CD4-positive, alpha-beta T cell treated with Interleukin-1 beta for 1 hour (primary cell): ENCODE results near the gene EPHA10.

ENCODE experiments used
- DNase-seq, 2 donors: peaks; one replicate each; pipeline ENCODE4 v3.0.0-alpha.2; 2020 to 2022

EPHA10 gene

GRCh38 chr1:37670133-37670532 is 94.8 kb downstream of the EPHA10 start:
- DNase-seq = no peak

DNA sequence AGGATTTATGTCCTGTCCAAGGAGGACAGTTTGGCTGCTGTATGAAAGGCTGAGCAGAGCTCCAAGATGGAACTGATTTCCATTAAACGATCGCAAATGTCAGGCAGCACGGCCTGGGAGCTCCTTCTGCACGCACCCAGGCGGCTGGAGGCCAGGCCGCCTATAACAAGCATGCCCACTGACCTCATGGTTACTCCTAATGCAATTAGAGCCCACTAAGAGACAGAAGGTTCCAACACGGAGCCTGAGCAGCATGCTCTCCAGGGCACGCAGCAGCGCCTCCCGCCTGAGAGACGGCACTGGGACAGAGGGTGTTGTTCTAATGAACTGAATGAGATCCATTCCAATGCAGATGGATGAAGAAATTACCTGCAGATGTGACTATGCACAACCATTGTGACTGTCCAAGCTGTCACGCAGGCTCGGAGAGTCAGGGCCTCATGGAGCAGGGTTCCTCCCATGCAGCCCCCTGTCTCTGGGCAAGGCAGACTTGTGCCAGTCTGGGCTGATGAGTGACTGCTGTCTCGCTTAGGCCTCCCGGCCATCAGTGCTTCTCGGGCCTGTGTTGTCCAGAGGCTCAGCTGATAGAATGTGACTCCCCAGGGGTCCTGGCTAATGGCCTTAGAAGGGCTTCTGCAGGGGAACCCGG is 97.8 kb downstream of the EPHA10 start:
- no peak for DNase-seq

GRCh38 chr1:37666241-37666867 is 98.6 kb downstream of the EPHA10 start:
- DNase-seq = no peak
